GM19351 (cell line): ENCODE data around the gene EPS8.

ENCODE experiments used
- ATAC-seq: cut with Tn5 transposase; IDR thresholded peaks from one replicate; pipeline ENCODE4 v1.9.1; 2021; ENCODE audit warnings: mild to moderate bottlenecking, moderate library complexity; ENCODE audit not compliant: unreplicated experiment

The EPS8 gene

GRCh38 chr12:15720295-15720694, 68.9 kb downstream of the EPS8 start:
- no peak for ATAC-seq

GRCh38 chr12:15719230-15719629, 70.0 kb downstream of the EPS8 start:
- no peak for ATAC-seq

- no peak for ATAC-seq
These were observed 71.1 kb downstream of the EPS8 start for GRCh38 chr12:15717940-15718567.

GRCh38 chr12:15716581-15716980, 72.6 kb downstream of the EPS8 start:
- ATAC-seq: no peak

DNA sequence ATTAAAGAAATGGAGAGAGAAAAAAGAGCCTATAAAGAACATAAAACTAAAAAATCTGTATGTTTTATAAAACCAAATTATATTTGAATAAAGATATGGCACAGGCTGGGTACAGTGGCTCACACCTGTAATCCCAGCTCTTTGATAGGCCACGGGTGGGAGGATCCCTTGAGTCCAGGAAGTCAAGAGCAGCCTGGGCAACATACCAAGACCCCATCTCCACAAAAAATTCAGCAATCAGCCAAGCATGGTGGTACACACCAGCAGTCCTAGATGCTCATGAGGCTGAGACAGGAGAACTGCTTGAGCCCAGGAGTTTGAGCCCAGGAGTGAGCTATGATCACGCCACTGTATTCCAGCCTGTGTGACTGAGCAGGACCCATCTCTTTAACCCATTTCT, 74.9 kb downstream of the EPS8 start:
- ATAC-seq: no peak

GRCh38 chr12:15712823-15713660, 76.1 kb downstream of the EPS8 start:
- no peak for ATAC-seq

DNA sequence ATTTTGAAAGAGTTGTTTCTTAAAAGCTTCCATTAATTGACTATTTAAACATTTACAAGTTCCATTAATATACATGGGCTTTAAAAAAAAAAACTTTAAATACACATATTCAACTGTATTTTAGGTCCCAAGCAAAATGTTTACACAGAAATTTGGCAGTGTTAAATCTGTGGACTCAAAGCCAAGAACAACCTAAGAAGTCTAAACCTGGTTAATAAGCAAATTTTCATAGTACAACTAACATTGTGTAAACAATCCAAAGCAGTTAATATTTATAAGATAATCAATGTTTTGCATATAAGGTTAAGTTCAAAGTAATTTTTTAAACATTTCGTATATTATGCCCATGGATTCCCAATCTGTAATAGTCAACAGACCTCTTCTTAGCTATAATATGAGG, 77.0 kb downstream of the EPS8 start:
- ATAC-seq: no peak

- no peak for ATAC-seq
These were observed 78.2 kb downstream of the EPS8 start for GRCh38 chr12:15710860-15711510.

GRCh38 chr12:15709551-15709950, 79.6 kb downstream of the EPS8 start:
- ATAC-seq: no peak

GRCh38 chr12:15708396-15709076, 80.7 kb downstream of the EPS8 start:
- ATAC-seq: no peak

DNA sequence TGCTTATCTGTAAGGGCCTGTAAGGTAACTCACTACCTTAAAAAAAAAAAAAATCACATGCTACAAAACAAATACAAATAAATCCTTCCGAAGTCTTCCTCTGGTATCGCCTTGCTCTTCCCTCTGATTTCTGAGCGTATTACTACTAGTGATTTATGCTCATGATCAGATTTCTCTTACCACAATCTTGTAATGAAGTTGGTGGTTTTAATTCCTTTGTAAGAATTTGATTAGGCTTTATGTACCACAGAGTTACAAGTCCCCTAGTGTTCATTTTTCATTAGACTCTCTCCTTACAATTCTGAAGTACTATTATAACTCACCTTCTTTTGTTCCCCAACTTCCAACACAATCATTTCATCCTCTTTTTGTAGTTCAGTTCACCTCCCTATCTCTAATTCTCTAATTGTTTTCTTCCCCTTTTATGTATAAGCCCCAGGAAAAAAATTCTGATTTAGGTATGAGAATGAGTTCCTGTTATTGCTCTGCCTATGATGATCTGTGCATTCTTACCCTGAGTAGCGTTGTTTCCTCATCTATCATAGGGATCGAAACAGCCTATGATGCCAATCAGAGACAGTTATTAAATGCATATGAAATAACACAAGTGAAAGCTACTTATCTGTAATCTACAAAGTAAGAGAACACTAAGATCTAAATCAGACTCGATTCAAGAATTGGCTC, 81.5 kb downstream of the EPS8 start:
- ATAC-seq: no peak

DNA sequence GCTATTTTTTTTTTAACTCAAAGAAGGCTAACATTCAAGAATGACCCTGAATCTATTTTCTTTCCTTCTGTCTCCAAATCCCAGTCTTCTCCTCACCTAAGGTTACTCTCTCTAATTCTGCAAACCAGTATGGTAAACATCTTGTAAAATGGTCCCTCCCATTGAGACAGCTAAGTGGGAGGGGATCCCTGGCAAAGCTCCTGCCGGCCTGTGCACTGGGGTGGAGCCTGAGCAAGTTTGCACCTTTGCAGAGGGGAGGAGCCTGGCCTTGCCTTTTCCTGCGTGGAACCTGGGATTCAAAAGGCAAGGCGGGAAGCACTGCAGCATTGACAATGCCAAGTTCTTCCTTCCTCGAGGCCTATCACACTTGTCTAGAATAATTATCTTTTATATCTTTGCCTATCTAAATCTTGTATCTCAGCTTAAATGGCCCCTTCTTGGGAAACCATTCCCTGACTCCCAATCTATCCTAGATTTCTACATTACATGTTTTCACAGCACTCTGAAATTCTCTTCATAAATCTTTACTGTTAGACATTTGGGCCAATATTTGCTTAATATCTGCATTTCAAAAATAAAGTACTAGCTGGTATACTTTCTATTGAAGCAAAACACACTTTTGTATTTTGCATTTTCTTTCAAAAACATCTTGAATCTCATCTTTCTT, 83.0 kb downstream of the EPS8 start:
- no peak for ATAC-seq

GRCh38 chr12:15705606-15706005, 83.6 kb downstream of the EPS8 start:
- ATAC-seq: no peak

- ATAC-seq: no peak
These were observed 86.9 kb downstream of the EPS8 start for GRCh38 chr12:15702276-15702675.

DNA sequence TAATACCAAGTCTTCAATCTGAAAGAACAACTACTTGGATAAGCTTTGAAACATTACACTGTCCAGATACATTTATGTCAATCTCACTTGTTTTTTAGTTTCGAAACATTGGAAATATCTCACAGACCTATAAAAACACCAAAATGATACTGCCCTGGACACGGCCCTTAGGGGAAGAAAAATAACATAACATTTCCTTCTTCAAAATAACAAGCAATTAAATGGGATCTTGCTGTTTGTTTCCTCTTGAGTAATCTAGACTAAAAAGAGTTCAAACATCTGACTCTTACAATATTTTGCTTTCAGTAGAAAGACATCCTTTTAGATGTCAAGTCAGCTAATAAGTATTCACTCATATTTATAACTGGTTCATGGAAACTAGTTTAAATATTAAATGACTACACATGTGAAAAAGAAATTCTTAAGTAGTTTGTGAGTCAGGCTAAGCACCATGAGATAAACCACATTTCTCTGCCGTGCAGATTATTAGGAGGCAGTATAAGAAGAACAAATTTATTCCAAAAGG, 87.5 kb downstream of the EPS8 start:
- no peak for ATAC-seq

DNA sequence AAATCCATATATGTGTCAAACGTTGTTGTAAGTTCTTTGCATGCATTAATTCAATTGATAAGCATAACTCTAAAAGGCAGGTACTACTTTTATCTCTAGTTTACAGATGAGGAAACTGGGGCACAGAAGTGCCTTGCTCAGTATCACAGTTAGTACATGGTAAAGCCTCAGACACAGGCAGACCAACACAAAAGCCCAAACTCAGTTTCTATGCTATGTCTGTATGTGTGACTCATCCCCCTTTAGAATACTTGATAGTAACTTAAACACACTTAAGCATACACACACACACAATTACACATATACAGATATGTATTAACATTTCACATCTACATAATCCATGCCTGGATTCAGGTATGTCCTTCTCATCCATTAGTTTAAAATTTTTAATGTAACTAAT, 88.0 kb downstream of the EPS8 start:
- ATAC-seq: peak; percentile 40

- peak; percentile 79 for ATAC-seq
These were observed 88.6 kb downstream of the EPS8 start for GRCh38 chr12:15700595-15700994.

GRCh38 chr12:15699886-15700285, 89.3 kb downstream of the EPS8 start:
- ATAC-seq: no peak

DNA sequence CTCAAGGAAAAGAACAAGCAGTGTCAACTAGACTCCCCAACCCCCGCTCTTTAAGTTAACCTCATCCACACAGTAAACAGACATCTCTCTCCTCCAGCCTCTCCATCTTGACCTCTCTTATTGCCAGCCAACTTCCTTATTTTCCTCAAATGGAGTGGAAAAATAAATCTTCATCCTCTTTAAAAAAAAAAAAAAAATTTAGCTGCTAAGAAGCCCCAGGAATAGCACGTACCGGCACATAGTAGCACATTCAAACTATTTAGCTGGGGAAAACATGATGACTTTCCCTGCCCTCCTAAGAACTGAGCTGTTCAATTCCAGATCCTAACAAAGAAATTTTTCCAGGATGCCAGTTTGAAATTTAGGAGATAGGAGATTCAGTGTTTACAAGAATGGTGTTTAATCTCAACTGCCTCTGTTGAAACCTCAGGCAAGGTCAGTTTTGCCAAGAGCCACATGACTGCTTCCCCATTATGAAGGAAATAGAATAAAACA, 90.8 kb downstream of the EPS8 start:
- ATAC-seq: no peak

DNA sequence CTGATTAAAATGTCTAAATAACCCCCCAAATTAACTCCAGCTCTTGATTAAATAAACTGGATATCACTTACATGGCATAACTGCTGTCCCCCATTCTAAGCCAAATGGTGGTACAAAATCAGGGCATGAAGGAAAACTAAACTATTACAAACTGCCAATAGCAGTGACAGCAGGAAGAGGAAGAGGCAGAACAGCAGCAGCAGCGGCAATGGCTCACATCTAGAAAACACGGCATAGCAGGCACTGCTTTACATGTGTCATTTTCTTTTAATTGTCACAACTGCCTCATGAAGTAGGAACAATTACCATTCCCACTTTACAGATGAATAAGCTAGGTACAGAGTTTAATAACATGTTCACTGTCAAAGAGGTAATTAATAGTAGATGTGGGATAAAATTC, 92.0 kb downstream of the EPS8 start:
- no peak for ATAC-seq
